Measurements from ENCODE around the gene PLEKHO1.
"Not testable (repeated sequence)": the region's sequence is repeated elsewhere in the genome, so short reads cannot be mapped to it uniquely, and the experiment has no call there.

The PLEKHO1 gene

DNA sequence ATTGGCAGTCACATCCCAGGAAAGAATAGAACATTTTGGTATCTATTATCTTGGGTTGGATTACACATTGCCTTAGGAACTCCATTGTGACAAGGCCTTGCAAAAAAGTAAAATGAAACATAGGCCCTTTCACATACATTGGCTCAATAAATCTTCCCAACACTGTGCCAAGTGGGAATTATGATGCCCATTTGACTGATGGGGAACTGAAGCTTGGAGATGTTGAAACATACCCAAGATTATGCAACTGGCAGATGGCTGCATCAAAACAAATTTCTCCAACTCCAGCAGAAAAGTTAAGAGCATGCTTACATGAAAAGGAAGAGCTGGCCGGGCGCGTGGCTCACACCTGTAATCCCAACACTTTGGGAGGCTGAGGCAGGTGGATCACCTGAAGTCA is 26.9 kb downstream of the PLEKHO1 start:
- FAIRE-seq: no peak

DNA sequence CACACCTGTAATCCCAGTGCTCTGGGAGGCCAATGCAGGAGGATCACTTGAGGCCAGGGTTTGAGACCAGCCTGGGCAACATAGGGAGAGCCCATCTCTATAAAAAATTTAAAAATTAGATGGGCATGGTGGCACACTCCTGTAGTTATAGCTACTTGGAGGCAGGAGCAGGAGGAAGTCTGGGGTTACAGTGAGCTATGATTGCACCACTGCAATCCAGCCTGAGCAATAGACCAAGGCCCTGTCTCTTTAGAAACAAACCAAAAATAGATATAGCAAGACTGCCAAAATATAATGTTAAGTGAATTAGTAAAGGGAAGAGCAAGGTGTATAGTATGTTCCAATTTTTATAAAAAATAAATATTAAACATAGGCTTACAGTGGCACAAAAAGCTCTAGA is 28.8 kb downstream of the PLEKHO1 start:
- FAIRE-seq: no peak

DNA sequence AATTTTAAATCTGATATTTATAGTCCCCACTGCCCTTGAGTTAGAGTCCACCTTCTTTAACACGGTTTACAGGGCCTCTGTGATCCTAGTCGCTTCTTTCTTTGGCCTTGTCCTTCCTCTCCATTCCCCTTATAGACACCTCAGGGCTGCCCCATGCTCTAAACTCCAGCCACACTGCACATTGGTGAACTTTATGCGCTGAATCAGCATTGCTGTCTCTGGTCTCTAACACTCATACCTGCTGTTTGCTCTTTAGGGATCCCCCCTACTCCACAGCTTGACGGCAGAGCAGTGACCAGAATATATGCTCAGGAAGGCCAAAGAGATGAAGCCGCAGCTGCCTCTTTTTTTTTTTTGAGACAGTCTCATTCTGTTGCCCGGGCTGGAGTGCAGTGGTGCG is 30.2 kb downstream of the PLEKHO1 start:
- no peak for FAIRE-seq

- no peak for FAIRE-seq
These were observed 30.8 kb downstream of the PLEKHO1 start for GRCh38 chr1:150180474-150180873.

DNA sequence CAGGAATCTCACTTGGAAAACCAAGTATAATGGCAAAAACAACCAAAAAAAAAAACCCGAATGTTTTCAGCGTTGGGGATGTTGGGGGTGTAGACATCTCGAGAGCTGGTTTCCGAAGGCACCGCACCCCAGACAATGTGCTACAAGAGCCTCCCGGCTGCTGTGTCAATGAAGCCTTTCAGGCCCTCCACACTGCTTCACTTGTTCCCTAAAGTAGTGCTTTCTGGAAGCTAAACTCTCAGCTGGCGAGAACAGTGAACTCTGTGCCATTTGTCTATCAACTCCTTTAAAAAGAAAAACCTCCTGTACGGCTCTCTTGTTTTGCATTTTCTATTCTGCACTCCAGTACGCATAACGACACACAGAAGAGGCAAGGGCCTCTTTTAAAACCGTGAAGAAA is 32.5 kb downstream of the PLEKHO1 start:
- FAIRE-seq: no peak

GRCh38 chr1:150183061-150183460 is 33.3 kb downstream of the PLEKHO1 start:
- FAIRE-seq: no peak

DNA sequence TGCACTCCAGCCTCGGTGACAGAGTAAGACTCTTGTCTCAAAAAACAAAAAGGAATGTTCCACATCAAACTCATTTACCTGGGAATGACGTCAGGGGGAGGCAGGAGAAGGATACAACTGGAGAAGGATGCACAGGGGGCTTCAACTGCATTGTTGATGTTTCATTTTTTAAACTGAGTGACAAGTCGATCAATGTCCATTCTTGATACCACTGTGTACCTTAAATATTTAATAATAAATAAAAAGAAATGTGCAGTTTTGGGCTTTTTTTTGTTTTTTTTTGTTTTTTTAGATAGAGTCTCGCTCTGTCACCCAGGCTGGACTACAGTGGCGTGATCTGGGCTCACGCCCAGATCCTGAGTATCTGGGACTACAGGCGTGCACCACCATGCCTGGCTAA is 35.8 kb downstream of the PLEKHO1 start:
- no peak for FAIRE-seq

DNA sequence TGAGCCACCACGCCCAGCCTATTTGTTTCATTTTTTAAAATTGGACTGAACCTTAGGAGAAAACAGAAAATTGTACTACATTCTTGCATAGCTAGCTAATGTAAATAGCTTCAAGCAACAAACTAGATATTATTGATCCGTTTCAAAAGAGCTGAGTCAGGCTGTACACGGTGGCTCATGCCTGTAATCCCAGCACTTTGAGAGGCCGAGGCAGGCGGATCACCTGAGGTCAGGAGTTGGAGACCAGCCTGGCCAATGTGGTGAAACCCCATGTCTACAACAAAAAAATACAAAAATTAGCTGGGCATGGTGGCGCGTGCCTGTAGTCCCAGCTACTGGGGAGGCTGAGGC is 36.7 kb downstream of the PLEKHO1 start:
- not testable (repeated sequence) for FAIRE-seq

DNA sequence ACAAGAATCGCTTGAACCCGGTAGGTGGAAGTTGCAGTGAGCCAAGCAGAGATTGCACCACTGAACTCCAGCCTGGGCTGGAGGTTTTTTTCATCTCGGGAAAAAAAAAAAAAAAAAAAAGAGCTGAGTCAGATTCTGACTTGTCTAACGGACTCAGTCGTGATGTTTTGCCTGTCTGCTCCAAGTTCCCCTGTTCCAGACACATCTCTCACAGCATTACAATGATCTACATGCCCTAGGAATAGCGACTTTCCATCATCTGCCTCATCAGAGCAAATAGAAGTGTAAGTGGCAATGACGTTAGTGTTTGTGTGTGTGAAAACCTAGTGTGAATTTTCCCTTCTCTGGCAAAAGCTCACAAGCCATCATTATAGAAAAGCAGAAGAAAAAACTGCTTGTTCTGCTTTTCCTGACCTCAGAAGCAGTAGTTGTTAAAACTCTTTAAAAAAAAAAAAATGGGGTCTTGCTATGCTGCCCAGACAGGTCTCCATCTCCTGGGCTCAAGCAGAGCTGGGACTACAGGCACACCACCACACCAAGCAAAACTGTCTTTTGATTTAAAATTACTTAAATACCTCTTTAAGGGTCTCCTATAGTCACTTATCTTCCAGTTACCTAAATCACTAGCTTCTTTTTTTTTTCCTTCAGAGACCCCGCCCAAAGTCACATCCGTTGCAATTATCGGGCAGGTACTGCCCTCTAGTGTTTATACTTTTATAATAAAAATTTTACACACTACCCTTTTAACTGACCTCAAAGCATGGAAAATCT is 37.3 kb downstream of the PLEKHO1 start:
- FAIRE-seq: peak; percentile 71

GRCh38 chr1:150187560-150187931 is 37.8 kb downstream of the PLEKHO1 start:
- no peak for FAIRE-seq

DNA sequence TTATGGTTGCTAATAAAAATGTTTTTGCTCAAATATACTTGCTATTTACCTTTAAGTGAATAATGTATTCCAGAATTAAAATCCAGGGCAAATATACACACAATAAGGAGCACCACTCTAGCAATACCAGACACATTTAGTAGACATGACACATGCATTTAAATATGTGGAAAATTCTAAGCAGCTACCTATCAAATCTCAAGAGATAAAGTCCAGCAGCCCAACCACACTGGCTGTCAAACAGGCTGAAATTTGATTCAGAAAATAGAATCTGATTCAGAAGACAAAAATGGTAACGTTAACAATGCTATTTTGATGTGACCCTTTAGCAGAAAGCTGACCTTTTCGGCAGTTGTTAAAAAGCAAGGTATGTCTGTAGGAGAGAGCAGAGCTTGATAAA is 42.3 kb downstream of the PLEKHO1 start:
- no peak for FAIRE-seq

- no peak for FAIRE-seq
These were observed 44.8 kb downstream of the PLEKHO1 start for GRCh38 chr1:150194381-150195031.

GRCh38 chr1:150196417-150196816 is 46.7 kb downstream of the PLEKHO1 start:
- no peak for FAIRE-seq

GRCh38 chr1:150207281-150207971 is 57.7 kb downstream of the PLEKHO1 start:
- no peak for FAIRE-seq

- not testable (repeated sequence) for FAIRE-seq
These were observed 58.7 kb downstream of the PLEKHO1 start for GRCh38 chr1:150208460-150208859.
